ENCODE results near the gene SAV1.

- TF ChIP-seq CTCF (IDR thresholded peaks at IDR 0.05) (no peak), POLR2A (IDR thresholded peaks at IDR 0.05) (no peak)
These were observed 2.2 kb upstream of the SAV1 start for GRCh38 chr14:50670196-50670865.

Data from esophagus squamous epithelium (tissue), 4 donors.